CD4-positive, alpha-beta T cell (primary cell): ENCODE results near the gene PPP2R5C. TPM values are rescaled to one million over a fixed set of nuclear protein-coding genes. Genes with fewer than 3 reads are reported as not detected.

ENCODE experiments used
- ATAC-seq: fragments of 200-7000 bp; cut with Tn5 transposase; one replicate; pipeline ENCODE4 v1.10.0; 2022; ENCODE audit warnings: mild to moderate bottlenecking; ENCODE audit not compliant: poor library complexity
- CTCF ChIA-PET: fragments of 350-600 bp; sonication (Branson Sonifier 250); formaldehyde crosslinking; loops from one replicate; lab custom pipeline; 2021; ENCODE audit warnings: antibody characterized with exemption, inconsistent platforms; lab: Charles Lee
- POLR2A ChIA-PET: fragments of 350-600 bp; sonication (Branson Sonifier 250); formaldehyde crosslinking; loops from one replicate; lab custom pipeline; 2021; ENCODE audit warnings: antibody characterized with exemption, inconsistent platforms; lab: Charles Lee
- DNase-seq, 14 experiments: peaks; one replicate each; pipeline ENCODE4 v3.0.0-alpha.2; 2013 to 2020; ENCODE audit warnings: mixed read lengths in 2 of 14
- H3K27ac ChIP-seq, 2 donors: one replicate each; pipeline versions ENCODE4 v1.5.1 to v1.7.0; 2013; ENCODE audit warnings: low read length in 2 of 2, low read depth in 1 of 2, mild to moderate bottlenecking in 1 of 2
- H3K27me3 ChIP-seq, 2 experiments: 1 replicate in 1 of 2; 2 replicates in 1 of 2; pipeline versions ENCODE4 v1.6.1 to v1.7.0; 2013; ENCODE audit warnings: low read length in 2 of 2, control low read depth in 1 of 2, mild to moderate bottlenecking in 1 of 2, moderate library complexity in 1 of 2; ENCODE audit not compliant: insufficient read depth in 2 of 2, control insufficient read depth in 1 of 2
- H3K36me3 ChIP-seq: one replicate; pipeline ENCODE4 v1.6.1; 2013; ENCODE audit warnings: low read length, control low read depth; ENCODE audit not compliant: insufficient read depth
- H3K4me1 ChIP-seq: one replicate; pipeline ENCODE4 v1.6.1; 2013; ENCODE audit warnings: low read length, control low read depth; ENCODE audit not compliant: insufficient read depth
- H3K4me3 ChIP-seq: one replicate; pipeline ENCODE4 v1.5.1; 2013; ENCODE audit warnings: mild to moderate bottlenecking, low read length, moderate library complexity
- H3K9me3 ChIP-seq, 2 experiments: 1 replicate in 1 of 2; 2 replicates in 1 of 2; pipeline versions ENCODE4 v1.6.1 to v1.7.0; 2013; ENCODE audit warnings: low read length in 2 of 2, mild to moderate bottlenecking in 2 of 2, control low read depth in 1 of 2, moderate library complexity in 1 of 2; ENCODE audit not compliant: control insufficient read depth in 1 of 2, insufficient read depth in 1 of 2
- H3K27ac Mint-ChIP-seq: one replicate; pipeline ENCODE4 v1.8.0; 2020; ENCODE audit warnings: mixed read lengths
- H3K27me3 Mint-ChIP-seq: one replicate; pipeline ENCODE4 v1.8.0; 2021; ENCODE audit warnings: mixed read lengths
- H3K36me3 Mint-ChIP-seq: one replicate; pipeline ENCODE4 v1.8.0; 2021; ENCODE audit warnings: low read depth, mixed read lengths
- H3K4me1 Mint-ChIP-seq: one replicate; pipeline ENCODE4 v1.8.0; 2021; ENCODE audit warnings: low read depth, mixed read lengths
- H3K4me3 Mint-ChIP-seq: one replicate; pipeline ENCODE4 v1.8.0; 2020; ENCODE audit warnings: mild to moderate bottlenecking, mixed read lengths
- H3K9me3 Mint-ChIP-seq: one replicate; pipeline ENCODE4 v1.8.0; 2020; ENCODE audit warnings: mixed read lengths
- CTCF ChIP-seq: fragments of 200-600 bp; IDR thresholded peaks from one replicate; pipeline ENCODE4 v1.8.0; 2022; ENCODE audit warnings: antibody characterized with exemption, mild to moderate bottlenecking
- intact Hi-C, 2 experiments: fragments of 100-400 bp; cut with DNase I in 1 of 2; cut with micrococcal nuclease in 1 of 2; formaldehyde crosslinking; loops; one replicate each; pipeline versions ENCODE4 v1.15.1 to v1.9.0; 2023 to 2025; cut with DNase I, micrococcal nuclease
- total RNA-seq, 174 experiments: library from RNA in 2 of 174; stranded (reverse) in 2 of 174; gene quantifications; one replicate each; pipeline ENCODE4 v1.2.3 and lab custom pipeline; 2021 to 2026

The PPP2R5C gene
- total RNA-seq, 2 experiments from 2014 or later: 463 to 487 TPM

GRCh38 chr14:101891471-101891870 lies 130.0 kb downstream of the PPP2R5C start:
- ATAC-seq: no peak
- no peaks in the 10 kb centered on the region for H3K27me3 Mint-ChIP-seq
- no peaks in the 10 kb centered on the region for H3K9me3 Mint-ChIP-seq
- no peaks in the 10 kb centered on the region for H3K4me1 Mint-ChIP-seq
- intact Hi-C loops: loop anchor here in 1 of 2 experiments (5.0 kb wide), 1 partner anchor 184 kb away; no protein-coding TSS in a partner anchor
- H3K4me1 ChIP-seq: no peaks in the 10 kb centered on the region
- DNase-seq: no peak
- H3K27ac Mint-ChIP-seq: no peak overlapping the region
- TF ChIP-seq CTCF: no peak
- ChIA-PET CTCF (interaction anchor here (1.1 kb wide), 1 partner anchor 184 kb away, joined by 3 read pairs; no protein-coding TSS in a partner anchor), POLR2A (no interaction called here)
- H3K27ac ChIP-seq: no peak overlapping the region
- no peak overlapping the region for H3K4me3 Mint-ChIP-seq
- no peaks in the 10 kb centered on the region for H3K27me3 ChIP-seq
- peaks cover 91% of the 10 kb centered on the region for H3K36me3 ChIP-seq
- H3K4me3 ChIP-seq: no peak overlapping the region
- peaks cover 93% of the 10 kb centered on the region for H3K36me3 Mint-ChIP-seq
- no peaks in the 10 kb centered on the region for H3K9me3 ChIP-seq

- Mint-ChIP-seq H3K27me3 (no peaks in the 10 kb centered on the region), H3K4me1 (no peaks in the 10 kb centered on the region), H3K4me3 (no peak overlapping the region), H3K9me3 (no peaks in the 10 kb centered on the region), H3K36me3 (peaks cover 93% of the 10 kb centered on the region), H3K27ac (peak overlapping the region; percentile 42)
- no peak overlapping the region for H3K4me3 ChIP-seq
- no peaks in the 10 kb centered on the region for H3K9me3 ChIP-seq
- no peak overlapping the region for H3K27ac ChIP-seq
- POLR2A ChIA-PET: interaction anchor here (1.0 to 1.1 kb wide), 2 partner anchors 83 to 187 kb away, joined by 3 to 4 read pairs; no protein-coding TSS in a partner anchor
- CTCF ChIA-PET: no interaction called here
- no peaks in the 10 kb centered on the region for H3K27me3 ChIP-seq
- ATAC-seq (no peak), DNase-seq (no peak)
- no peaks in the 10 kb centered on the region for H3K4me1 ChIP-seq
- H3K36me3 ChIP-seq: peaks cover 90% of the 10 kb centered on the region
- intact Hi-C loops: loop anchor here in 1 of 2 experiments (5.0 kb wide), 1 partner anchor 186 kb away; no protein-coding TSS in a partner anchor
- TF ChIP-seq CTCF: no peak
Observed at GRCh38 chr14:101893759-101894158, 132.2 kb downstream of the PPP2R5C start.

- Histone ChIP-seq H3K27me3 (no peaks in the 10 kb centered on the region), H3K4me3 (no peak overlapping the region), H3K9me3 (no peaks in the 10 kb centered on the region), H3K27ac (no peak overlapping the region), H3K36me3 (peaks cover 90% of the 10 kb centered on the region), H3K4me1 (no peaks in the 10 kb centered on the region)
- no peak overlapping the region for H3K27ac Mint-ChIP-seq
- no peaks in the 10 kb centered on the region for H3K27me3 Mint-ChIP-seq
- no peaks in the 10 kb centered on the region for H3K9me3 Mint-ChIP-seq
- H3K4me3 Mint-ChIP-seq: no peak overlapping the region
- H3K36me3 Mint-ChIP-seq: peaks cover 93% of the 10 kb centered on the region
- no peak for DNase-seq
- ATAC-seq: no peak
- intact Hi-C loops: loop anchor here (5.0 kb wide), 1 partner anchor 187 kb away; no protein-coding TSS in a partner anchor
- ChIA-PET POLR2A (interaction anchor here (1.0 to 1.1 kb wide), 2 partner anchors 84 to 188 kb away, joined by 3 to 4 read pairs; no protein-coding TSS in a partner anchor), CTCF (no interaction called here)
- H3K4me1 Mint-ChIP-seq: no peaks in the 10 kb centered on the region
- no peak for TF ChIP-seq CTCF
Observed at GRCh38 chr14:101894365-101895081, 133.0 kb downstream of the PPP2R5C start.
